Keratinocyte (primary cell): ENCODE results near the gene CARM1. TPM values are rescaled to one million over a fixed set of nuclear protein-coding genes. Genes with fewer than 3 reads are reported as not detected.

Experiments
- DNase-seq: peaks from one replicate; pipeline ENCODE4 v3.0.0-alpha.2; 2011; ENCODE audit warnings: low read depth, missing footprints, low spot score
- FAIRE-seq: peaks from 2 replicates; lab custom pipeline; 2011; peaks lifted over from hg19 to GRCh38; lab: Jason Lieb, UNC
- H2AFZ ChIP-seq: 2 replicates; pipeline ENCODE4 v1.6.0; 2012; ENCODE audit warnings: low read length, control low read depth, inconsistent platforms; ENCODE audit not compliant: control insufficient read depth
- H3K27ac ChIP-seq: 2 replicates; pipeline ENCODE4 v1.5.1; 2011; ENCODE audit warnings: low read length; ENCODE audit not compliant: control insufficient read depth, insufficient read depth
- H3K27me3 ChIP-seq: 3 replicates; pipeline ENCODE4 v1.6.0; 2011; ENCODE audit warnings: low read length; ENCODE audit not compliant: control insufficient read depth, insufficient read depth; ENCODE audit errors: extremely low read depth
- H3K36me3 ChIP-seq, 2 experiments: 2 replicates in 1 of 2; 3 replicates in 1 of 2; pipeline ENCODE4 v1.5.1; 2011; ENCODE audit warnings: low read length in 2 of 2, mild to moderate bottlenecking in 1 of 2; ENCODE audit not compliant: control insufficient read depth in 2 of 2, insufficient read depth in 2 of 2; ENCODE audit errors: extremely low read depth in 1 of 2
- H3K4me1 ChIP-seq: 3 replicates; pipeline ENCODE4 v1.5.1; 2011; ENCODE audit warnings: low read length; ENCODE audit not compliant: control insufficient read depth, insufficient read depth; ENCODE audit errors: extremely low read depth
- H3K4me2 ChIP-seq: 3 replicates; pipeline ENCODE4 v1.6.0; 2011; ENCODE audit warnings: low read depth, low read length; ENCODE audit not compliant: control insufficient read depth, insufficient read depth; ENCODE audit errors: extremely low read depth
- H3K4me3 ChIP-seq, 3 experiments: fragments of 200-600 bp in 1 of 3; sonication (generic) in 1 of 3; 2 replicates in 2 of 3; 3 replicates in 1 of 3; pipeline ENCODE4 v1.5.1; 2011 to 2016; ENCODE audit warnings: low read length in 3 of 3, mild to moderate bottlenecking in 3 of 3, control low read depth in 2 of 3, inconsistent platforms in 1 of 3, low read depth in 1 of 3, mixed read lengths in 1 of 3, mixed run types in 1 of 3, moderate library complexity in 1 of 3; ENCODE audit not compliant: control insufficient read depth in 2 of 3, insufficient read depth in 2 of 3; ENCODE audit errors: extremely low read depth in 1 of 3
- H3K79me2 ChIP-seq: 2 replicates; pipeline ENCODE4 v1.6.0; 2012; ENCODE audit warnings: low read length; ENCODE audit not compliant: control insufficient read depth, insufficient read depth
- H3K9ac ChIP-seq: 3 replicates; pipeline ENCODE4 v1.6.0; 2011; ENCODE audit warnings: low read length; ENCODE audit not compliant: control insufficient read depth, insufficient read depth; ENCODE audit errors: extremely low read depth
- H3K9me1 ChIP-seq: 3 replicates; pipeline ENCODE4 v1.6.0; 2011; ENCODE audit warnings: low read length; ENCODE audit not compliant: control insufficient read depth, insufficient read depth; ENCODE audit errors: extremely low read depth
- H3K9me3 ChIP-seq: 2 replicates; pipeline ENCODE4 v1.5.1; 2012; ENCODE audit warnings: low read depth, low read length; ENCODE audit not compliant: control insufficient read depth
- H4K20me1 ChIP-seq: 3 replicates; pipeline ENCODE4 v1.6.0; 2011; ENCODE audit warnings: low read length; ENCODE audit not compliant: control insufficient read depth, insufficient read depth; ENCODE audit errors: extremely low read depth
- EZH2 ChIP-seq: IDR thresholded peaks from one replicate; pipeline ENCODE4 v1.6.1; 2012; ENCODE audit warnings: inconsistent platforms, mild to moderate bottlenecking, low read length, moderate library complexity
- dilution Hi-C: fragments of 300-500 bp; cut with MboI; formaldehyde crosslinking; loops from one replicate; pipeline ENCODE4 v1.7.0; 2020; ENCODE audit warnings: low sequenced_read_pairs; ENCODE audit not compliant: extremely low pct_ligation_motif_present
- polyA plus RNA-seq, 5 experiments: library from polyadenylated mRNA; depleted of rRNA in 3 of 5; stranded (reverse) in 3 of 5; stranded (forward) in 1 of 5; unstranded in 1 of 5; fragments of >200 nt; gene quantifications; 1 replicate in 1 of 5; 2 replicates in 3 of 5; 3 replicates in 1 of 5; pipeline versions ENCODE4 v1.2.1 to v1.2.3, GENCODE V29; 2011 to 2012; ENCODE audit warnings: missing spikeins in 2 of 5, low read depth in 1 of 5, low replicate concordance in 1 of 5
- TF ChIP-seq, protein P1 (sequence below), 3 experiments: IDR thresholded peaks in 1 of 3; conservative IDR thresholded peaks in 1 of 3; optimal IDR thresholded peaks in 1 of 3; 2 replicates in 2 of 3; 3 replicates in 1 of 3; pipeline versions ENCODE3 to v1.5.1; 2011; ENCODE audit warnings: low read length in 3 of 3, mild to moderate bottlenecking in 3 of 3, moderate library complexity in 2 of 3, control low read depth in 1 of 3, inconsistent platforms in 1 of 3; ENCODE audit not compliant: insufficient read depth in 2 of 3; ENCODE audit errors: extremely low read depth in 1 of 3

Gene CARM1
- polyA plus RNA-seq, 1 donor (not counting 4 experiments of a cell fraction or from before 2014, with no cell fraction given): 22.8 TPM

DNA sequence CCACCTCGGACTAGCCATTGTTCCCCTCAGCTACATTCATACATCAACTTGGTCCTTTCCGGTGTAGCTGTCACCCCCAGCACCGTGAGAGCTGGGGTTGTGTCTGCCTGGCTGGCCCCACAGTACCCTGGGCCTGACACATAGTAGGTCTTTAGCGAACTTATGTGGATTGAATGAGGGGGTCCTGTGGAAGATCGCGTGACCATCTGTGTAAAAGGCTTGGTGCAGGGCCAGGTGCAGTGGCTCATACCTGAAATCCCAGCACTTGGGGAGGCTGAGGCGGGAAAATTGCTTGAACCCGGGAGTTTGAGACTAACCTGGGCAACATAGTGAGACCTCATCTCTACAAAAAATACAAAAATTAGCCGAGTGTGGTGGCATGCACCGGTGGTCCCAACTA, 91.5 kb downstream of the CARM1 start:
- H3K4me1 ChIP-seq: peaks cover 21% of the 10 kb centered on the region
- H3K9me3 ChIP-seq: no peaks in the 10 kb centered on the region
- peak overlapping the region; percentile 22 for H3K9ac ChIP-seq
- peaks cover 0 to 6% of the 10 kb centered on the region in 2 experiments for H3K36me3 ChIP-seq
- H4K20me1 ChIP-seq: peaks cover 17% of the 10 kb centered on the region
- H3K79me2 ChIP-seq: peaks cover 62% of the 10 kb centered on the region
- H3K27ac ChIP-seq: no peak overlapping the region
- DNase-seq (no peak), FAIRE-seq (no peak)
- H3K4me3 ChIP-seq: peak overlapping the region in 1 of 3 experiments; percentile 20
- no peaks in the 10 kb centered on the region for H3K27me3 ChIP-seq
- dilution Hi-C loops: no loop called here
- peak overlapping the region; percentile 98 for H3K4me2 ChIP-seq
- peaks cover 3% of the 10 kb centered on the region for H3K9me1 ChIP-seq
- no peak for TF ChIP-seq EZH2
- TF ChIP-seq, protein P1, sequence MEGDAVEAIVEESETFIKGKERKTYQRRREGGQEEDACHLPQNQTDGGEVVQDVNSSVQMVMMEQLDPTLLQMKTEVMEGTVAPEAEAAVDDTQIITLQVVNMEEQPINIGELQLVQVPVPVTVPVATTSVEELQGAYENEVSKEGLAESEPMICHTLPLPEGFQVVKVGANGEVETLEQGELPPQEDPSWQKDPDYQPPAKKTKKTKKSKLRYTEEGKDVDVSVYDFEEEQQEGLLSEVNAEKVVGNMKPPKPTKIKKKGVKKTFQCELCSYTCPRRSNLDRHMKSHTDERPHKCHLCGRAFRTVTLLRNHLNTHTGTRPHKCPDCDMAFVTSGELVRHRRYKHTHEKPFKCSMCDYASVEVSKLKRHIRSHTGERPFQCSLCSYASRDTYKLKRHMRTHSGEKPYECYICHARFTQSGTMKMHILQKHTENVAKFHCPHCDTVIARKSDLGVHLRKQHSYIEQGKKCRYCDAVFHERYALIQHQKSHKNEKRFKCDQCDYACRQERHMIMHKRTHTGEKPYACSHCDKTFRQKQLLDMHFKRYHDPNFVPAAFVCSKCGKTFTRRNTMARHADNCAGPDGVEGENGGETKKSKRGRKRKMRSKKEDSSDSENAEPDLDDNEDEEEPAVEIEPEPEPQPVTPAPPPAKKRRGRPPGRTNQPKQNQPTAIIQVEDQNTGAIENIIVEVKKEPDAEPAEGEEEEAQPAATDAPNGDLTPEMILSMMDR (optimal IDR thresholded peaks at IDR 0.05 in 1 of 3, IDR thresholded peaks at IDR 0.05 in 1 of 3, conservative IDR thresholded peaks at IDR 0.05 in 1 of 3; ENCODE audit: extremely low read depth in 1 of 3, insufficient read depth in 2 of 3, low read length in 3 of 3): no peak
- no peak overlapping the region for H2AFZ ChIP-seq

DNA sequence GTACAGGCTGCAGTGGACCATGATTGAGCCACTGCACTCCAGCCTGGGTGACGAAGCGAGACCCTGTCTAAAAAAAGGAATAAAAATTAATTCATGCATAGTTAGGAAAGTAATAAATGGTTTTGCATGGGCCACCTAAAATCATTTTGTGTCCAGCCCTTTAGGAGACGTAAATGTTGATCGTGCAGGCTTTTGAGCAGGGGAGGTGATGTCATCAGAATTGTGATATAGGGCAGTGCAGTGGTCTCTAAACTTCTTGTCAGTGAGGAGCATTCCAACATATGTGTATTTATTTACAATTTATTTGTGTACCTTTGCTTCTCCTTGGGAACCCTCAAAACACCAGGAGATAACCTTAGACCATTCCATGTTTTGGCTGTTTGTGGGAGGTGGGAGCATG, 92.5 kb downstream of the CARM1 start:
- DNase-seq (no peak), FAIRE-seq (no peak)
- H2AFZ ChIP-seq: no peak overlapping the region
- no peaks in the 10 kb centered on the region for H3K9me3 ChIP-seq
- peak overlapping the region; percentile 98 for H3K4me2 ChIP-seq
- no peak overlapping the region for H3K9ac ChIP-seq
- peaks cover 24% of the 10 kb centered on the region for H4K20me1 ChIP-seq
- H3K4me1 ChIP-seq: peaks cover 21% of the 10 kb centered on the region
- TF ChIP-seq EZH2: no peak
- TF ChIP-seq, protein P1 (optimal IDR thresholded peaks at IDR 0.05 in 1 of 3, IDR thresholded peaks at IDR 0.05 in 1 of 3, conservative IDR thresholded peaks at IDR 0.05 in 1 of 3; ENCODE audit: extremely low read depth in 1 of 3, insufficient read depth in 2 of 3, low read length in 3 of 3): no peak
- no peak overlapping the region for H3K4me3 ChIP-seq
- no peaks in the 10 kb centered on the region for H3K27me3 ChIP-seq
- peaks cover 72% of the 10 kb centered on the region for H3K79me2 ChIP-seq
- H3K9me1 ChIP-seq: peaks cover 3% of the 10 kb centered on the region
- H3K36me3 ChIP-seq: peaks cover 0 to 6% of the 10 kb centered on the region in 2 experiments
- no peak overlapping the region for H3K27ac ChIP-seq
- dilution Hi-C loops: no loop called here
